Rectal smooth muscle tissue (tissue), 1 donor: Measurements from ENCODE around the gene CAP2.

Source experiments
- H3K27ac ChIP-seq: one replicate; pipeline ENCODE4 v1.7.0; 2013; ENCODE audit warnings: low read depth, low read length, inconsistent platforms
- H3K27me3 ChIP-seq: one replicate; pipeline ENCODE4 v1.7.0; 2013; ENCODE audit warnings: low read length; ENCODE audit not compliant: control insufficient read depth, insufficient read depth
- H3K36me3 ChIP-seq: one replicate; pipeline ENCODE4 v1.7.0; 2013; ENCODE audit warnings: low read length; ENCODE audit not compliant: control insufficient read depth, insufficient read depth
- H3K4me1 ChIP-seq: one replicate; pipeline ENCODE4 v1.7.0; 2013; ENCODE audit warnings: low read length; ENCODE audit not compliant: control insufficient read depth, insufficient read depth
- H3K4me3 ChIP-seq: one replicate; pipeline ENCODE4 v1.7.0; 2013; ENCODE audit warnings: low read length
- H3K9ac ChIP-seq: one replicate; pipeline ENCODE4 v1.7.0; 2013; ENCODE audit warnings: low read length

Gene CAP2

DNA sequence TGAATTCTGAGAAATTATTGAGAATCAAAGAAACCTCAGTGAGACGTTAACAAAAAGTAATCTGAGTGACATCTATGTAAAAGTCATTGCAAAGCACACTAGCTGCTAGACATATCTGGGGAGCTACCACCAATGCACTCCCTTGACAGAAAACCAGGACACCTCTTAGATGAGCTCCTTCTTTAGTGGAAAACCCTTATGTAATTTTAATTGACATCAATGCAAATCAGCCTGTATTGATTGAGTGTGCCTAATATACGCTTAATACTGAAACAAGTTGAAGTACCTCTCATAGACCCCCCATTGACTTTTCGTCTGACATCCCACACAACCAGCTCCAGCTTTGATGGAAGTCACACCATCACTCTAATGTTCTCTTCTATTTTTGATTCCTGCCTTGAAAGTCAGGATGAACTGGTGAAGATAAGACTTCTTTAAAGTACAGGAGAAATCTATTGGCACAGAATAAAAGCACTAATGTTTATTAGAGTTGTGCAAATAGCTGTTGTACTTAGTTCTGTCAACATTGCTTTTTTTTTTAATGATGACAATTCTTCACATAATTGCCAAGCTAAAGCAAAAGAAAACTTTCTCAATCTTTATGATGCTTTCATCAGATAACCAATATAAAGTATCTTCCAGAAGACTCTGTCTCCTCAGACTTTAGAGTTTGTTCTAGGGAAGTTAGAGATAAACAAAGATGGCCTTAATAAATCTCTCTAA lies 108.7 kb downstream of the CAP2 start:
- H3K27me3 ChIP-seq = no peaks in the 10 kb centered on the region
- H3K27ac ChIP-seq = peak overlapping the region; percentile 36
- no peaks in the 10 kb centered on the region for H3K36me3 ChIP-seq
- no peak overlapping the region for H3K4me3 ChIP-seq
- H3K4me1 ChIP-seq = peaks cover 19% of the 10 kb centered on the region
- H3K9ac ChIP-seq = no peak overlapping the region

DNA sequence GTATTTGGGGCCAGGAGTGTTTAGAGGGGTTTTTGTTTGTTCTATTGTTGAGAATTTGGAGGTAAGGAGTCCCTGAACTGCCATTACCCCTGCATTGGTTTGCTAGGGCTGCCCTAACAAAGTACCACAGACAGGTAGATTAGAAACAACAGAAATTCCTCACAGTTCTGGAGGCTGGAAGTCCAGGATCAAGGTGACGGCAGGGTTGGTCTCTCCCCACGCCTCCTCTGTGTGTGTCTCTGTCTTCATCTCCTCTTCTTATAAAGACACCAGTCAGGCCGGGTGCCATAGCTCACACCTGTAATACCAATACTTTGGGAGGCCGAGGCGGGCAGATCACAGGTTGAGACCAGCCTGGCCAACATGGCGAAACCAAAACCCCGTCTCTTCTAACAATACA lies 109.7 kb downstream of the CAP2 start:
- Histone ChIP-seq H3K4me3 (no peak overlapping the region), H3K27ac (no peak overlapping the region), H3K4me1 (peaks cover 19% of the 10 kb centered on the region)

DNA sequence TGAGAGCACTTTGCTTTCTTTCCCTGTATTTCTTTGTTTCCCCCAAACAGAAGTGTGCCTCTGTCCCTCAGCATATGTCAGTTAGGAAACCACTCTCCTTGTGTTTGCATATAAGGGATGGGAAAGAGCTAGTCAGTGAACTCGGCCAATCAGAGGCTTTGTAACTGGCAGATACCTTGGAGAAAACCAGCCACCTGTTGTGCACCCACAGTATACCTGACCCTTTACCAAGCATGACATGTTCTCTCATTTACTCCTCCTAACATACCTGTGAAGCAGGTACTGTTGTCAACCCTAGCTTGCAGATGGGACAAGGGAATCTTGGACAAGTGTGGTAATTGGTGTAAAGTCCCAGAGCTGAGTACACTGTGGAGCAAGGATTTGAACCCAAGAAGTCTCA lies 110.6 kb downstream of the CAP2 start:
- H3K27me3 ChIP-seq = no peaks in the 10 kb centered on the region
- no peaks in the 10 kb centered on the region for H3K36me3 ChIP-seq
- no peak overlapping the region for H3K4me3 ChIP-seq
- H3K9ac ChIP-seq = no peak overlapping the region
- H3K27ac ChIP-seq = peak overlapping the region; percentile 3
- peaks cover 19% of the 10 kb centered on the region for H3K4me1 ChIP-seq

More for the DNA sequence above, 109.7 kb downstream of the CAP2 start:
- no peaks in the 10 kb centered on the region for H3K36me3 ChIP-seq
- H3K9ac ChIP-seq = no peak overlapping the region
- H3K27me3 ChIP-seq = no peaks in the 10 kb centered on the region

DNA sequence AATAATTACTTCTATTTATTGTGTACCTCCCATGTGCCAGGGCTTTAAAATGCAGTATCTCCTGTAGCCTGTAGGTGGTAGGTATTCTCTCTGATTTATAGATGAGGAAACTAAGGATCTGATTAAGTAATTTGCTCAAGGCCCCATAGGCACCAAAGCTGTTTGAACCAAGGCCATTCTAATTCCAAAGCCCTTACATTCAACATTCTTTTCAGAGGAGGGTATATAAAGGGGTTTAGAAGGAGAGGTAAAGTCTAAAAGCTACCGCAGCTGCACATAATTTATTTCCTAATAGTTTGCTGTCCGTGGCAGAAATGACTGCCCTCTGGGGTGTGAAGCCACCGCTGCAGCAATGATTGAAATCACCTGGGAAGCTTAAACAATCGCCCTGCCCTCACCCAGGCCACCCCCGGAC lies 111.7 kb downstream of the CAP2 start:
- Histone ChIP-seq H3K27ac (peak overlapping the region; percentile 30), H3K4me1 (peaks cover 19% of the 10 kb centered on the region), H3K27me3 (no peaks in the 10 kb centered on the region), H3K9ac (no peak overlapping the region), H3K4me3 (no peak overlapping the region), H3K36me3 (no peaks in the 10 kb centered on the region)

DNA sequence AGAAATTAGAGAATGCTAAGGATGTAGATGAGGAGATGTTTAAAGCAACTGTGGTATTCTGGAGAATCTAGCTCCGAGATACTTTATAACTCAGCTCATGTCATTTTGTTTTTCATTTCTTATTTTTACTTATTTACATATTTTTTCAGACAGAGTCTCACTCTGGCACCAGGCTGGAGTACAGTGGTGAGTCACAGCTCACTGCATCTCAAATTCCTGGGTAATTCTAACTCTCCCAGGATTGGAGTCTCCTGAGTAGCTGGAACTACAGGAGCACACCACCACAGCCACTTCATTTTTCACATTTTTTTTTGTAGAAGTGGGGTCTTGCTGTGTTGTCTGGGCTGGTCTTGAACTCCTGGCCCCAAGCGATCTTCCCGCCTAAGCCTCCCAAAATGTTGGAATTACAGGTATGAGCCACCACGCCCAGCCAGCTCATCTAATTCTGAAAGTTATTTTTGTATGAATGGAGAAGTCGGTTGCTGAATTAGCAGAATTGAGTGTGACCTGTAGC lies 112.4 kb downstream of the CAP2 start:
- H3K27me3 ChIP-seq = no peaks in the 10 kb centered on the region
- no peak overlapping the region for H3K9ac ChIP-seq
- no peak overlapping the region for H3K4me3 ChIP-seq
- peaks cover 19% of the 10 kb centered on the region for H3K4me1 ChIP-seq
- H3K27ac ChIP-seq = peak overlapping the region; percentile 30
- H3K36me3 ChIP-seq = no peaks in the 10 kb centered on the region

DNA sequence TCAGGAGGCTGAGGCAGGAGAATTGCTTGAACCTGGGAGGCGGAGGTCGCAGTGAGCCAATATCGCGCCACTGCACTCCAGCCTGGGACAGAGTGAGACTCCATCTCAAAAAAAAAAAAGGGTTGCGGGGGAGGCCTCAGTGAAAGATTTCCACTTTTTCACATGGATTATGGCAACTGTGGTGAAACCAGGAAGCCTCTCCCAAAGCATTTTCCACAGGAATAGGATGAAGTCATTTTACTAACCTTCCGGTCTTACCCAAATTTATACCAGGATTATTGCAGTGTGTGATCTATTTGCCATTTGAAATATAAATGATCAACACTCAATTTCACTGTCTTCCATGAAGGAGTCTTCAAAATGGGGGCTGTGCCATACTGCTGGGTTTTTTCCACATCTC lies 113.1 kb downstream of the CAP2 start:
- no peaks in the 10 kb centered on the region for H3K27me3 ChIP-seq
- no peak overlapping the region for H3K4me3 ChIP-seq
- no peak overlapping the region for H3K9ac ChIP-seq
- H3K27ac ChIP-seq = no peak overlapping the region
- no peaks in the 10 kb centered on the region for H3K36me3 ChIP-seq
- peaks cover 19% of the 10 kb centered on the region for H3K4me1 ChIP-seq

DNA sequence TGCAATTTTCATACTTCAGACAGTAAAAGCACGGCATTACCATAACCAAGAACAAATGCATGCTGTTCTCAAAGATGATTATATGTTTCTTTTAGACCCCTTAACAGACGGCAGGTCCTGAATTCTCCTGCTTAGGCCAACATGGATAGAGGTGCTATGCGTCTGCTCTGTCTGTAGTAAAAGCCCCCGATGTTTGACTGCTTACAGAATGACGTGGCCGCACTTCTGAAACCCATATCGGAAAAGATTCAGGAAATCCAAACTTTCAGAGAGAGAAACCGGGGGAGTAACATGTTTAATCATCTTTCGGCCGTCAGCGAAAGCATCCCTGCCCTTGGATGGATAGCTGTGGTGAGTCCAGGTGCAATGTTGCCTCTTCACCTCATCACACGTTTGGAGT lies 113.6 kb downstream of the CAP2 start:
- peaks cover 15% of the 10 kb centered on the region for H3K4me1 ChIP-seq
- no peak overlapping the region for H3K9ac ChIP-seq
- H3K27me3 ChIP-seq = no peaks in the 10 kb centered on the region
- no peaks in the 10 kb centered on the region for H3K36me3 ChIP-seq
- H3K4me3 ChIP-seq = no peak overlapping the region
- no peak overlapping the region for H3K27ac ChIP-seq

DNA sequence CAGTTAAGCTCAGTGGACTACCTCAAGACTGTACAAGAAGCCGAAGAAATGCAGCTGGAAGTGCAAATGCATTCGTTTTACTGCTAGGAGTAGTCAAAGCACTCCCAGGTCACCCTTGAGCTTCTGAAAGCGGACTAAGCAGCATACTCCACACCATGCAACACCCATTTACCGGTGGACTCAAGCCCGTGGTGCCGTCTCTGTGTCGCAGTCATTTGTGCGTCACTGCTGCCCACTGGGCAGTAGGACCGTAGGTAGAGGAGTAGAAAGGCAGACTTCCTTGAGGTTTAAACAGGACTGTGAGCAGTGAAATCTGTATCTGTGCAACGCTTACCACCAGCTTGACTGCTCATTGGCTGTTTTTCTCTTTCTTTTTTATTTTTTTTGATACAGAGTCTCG lies 117.7 kb downstream of the CAP2 start:
- H3K4me1 ChIP-seq = no peaks in the 10 kb centered on the region
- no peak overlapping the region for H3K27ac ChIP-seq
- no peaks in the 10 kb centered on the region for H3K27me3 ChIP-seq
- H3K36me3 ChIP-seq = no peaks in the 10 kb centered on the region
- H3K4me3 ChIP-seq = no peak overlapping the region
- no peak overlapping the region for H3K9ac ChIP-seq

DNA sequence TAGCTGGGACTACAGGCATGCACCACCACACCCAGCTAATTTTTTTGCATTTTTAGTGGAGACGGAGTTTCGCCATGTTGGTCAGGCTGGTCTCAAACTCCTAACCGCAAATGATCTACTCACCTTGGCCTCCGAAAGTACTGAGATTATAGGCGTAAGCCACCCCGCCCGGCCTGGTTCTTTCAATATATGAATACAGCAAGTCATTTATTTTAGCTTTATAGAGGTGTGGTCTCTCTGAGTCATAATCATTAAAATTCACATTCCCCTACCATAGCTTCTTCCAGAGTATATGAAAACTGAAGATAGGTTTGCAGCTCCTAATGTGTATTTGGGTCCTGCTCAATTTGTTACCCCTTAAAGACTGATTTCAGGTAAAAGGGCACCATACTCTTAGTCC lies 118.2 kb downstream of the CAP2 start:
- Histone ChIP-seq H3K9ac (no peak overlapping the region), H3K4me3 (no peak overlapping the region), H3K36me3 (no peaks in the 10 kb centered on the region), H3K27ac (no peak overlapping the region), H3K27me3 (no peaks in the 10 kb centered on the region), H3K4me1 (no peaks in the 10 kb centered on the region)

DNA sequence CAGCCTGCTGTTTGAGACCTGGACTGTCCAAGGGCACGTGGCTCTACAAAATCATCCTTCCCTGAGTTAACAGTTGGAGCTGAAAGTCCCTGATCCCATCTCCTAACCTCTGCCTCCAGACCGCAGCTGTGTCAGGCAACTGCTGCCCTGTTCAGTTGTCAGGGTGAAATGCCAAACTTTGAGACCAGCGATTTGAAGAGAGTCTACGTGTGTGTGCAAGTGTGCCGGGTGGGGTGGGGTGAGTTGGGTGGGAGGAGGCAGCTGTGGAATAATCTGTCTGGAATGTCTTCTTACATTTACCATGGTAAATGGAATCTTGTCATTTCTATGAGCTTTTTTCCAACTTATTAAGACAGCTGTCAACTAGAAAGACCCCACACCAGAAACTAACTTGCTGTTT lies 125.7 kb downstream of the CAP2 start:
- no peak overlapping the region for H3K27ac ChIP-seq

DNA sequence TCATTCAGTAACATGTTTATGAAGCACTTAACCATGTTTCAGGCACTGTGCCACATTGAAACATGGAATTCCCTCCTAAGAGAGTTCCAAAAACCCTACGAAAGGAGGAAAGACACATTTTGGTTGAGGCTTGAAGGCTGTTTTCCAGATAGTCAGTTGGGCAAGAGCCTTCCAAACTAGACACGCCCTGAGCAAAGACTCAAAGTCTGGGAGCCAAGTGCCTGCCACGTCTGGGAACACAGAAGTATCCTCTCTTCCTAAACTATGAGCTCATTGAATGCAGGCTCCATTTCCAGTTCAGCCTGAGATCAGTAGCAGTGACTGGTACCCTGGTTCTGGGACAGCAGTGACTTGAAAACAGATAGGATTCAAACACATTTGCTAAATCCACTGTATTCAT lies 132.2 kb downstream of the CAP2 start:
- Histone ChIP-seq H3K4me3 (no peak overlapping the region), H3K36me3 (no peaks in the 10 kb centered on the region), H3K27ac (no peak overlapping the region), H3K9ac (no peak overlapping the region), H3K27me3 (no peaks in the 10 kb centered on the region), H3K4me1 (no peaks in the 10 kb centered on the region)

More for the DNA sequence above, 125.7 kb downstream of the CAP2 start:
- Histone ChIP-seq H3K4me3 (no peak overlapping the region), H3K36me3 (no peaks in the 10 kb centered on the region), H3K9ac (no peak overlapping the region), H3K27me3 (no peaks in the 10 kb centered on the region), H3K4me1 (no peaks in the 10 kb centered on the region)

DNA sequence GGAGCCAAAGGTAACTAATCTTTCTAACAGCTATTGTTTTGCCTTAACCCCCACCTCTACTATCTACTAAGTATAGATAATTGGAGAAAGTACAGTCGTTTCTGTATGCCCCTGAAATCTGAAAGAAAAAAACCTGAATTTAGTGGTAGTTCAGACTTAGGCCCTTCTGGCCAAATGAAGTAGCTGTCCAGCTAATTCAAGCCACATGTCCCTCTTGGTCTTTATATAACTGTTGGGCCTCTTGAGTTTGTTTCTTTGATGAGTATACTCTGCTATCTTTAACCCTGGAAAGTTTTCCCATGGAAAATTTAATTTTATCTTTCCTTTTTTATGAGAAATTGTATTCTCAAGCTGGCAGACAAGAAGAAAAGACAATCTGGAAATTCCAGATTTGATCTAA lies 133.7 kb downstream of the CAP2 start:
- H3K4me1 ChIP-seq = no peaks in the 10 kb centered on the region
- no peak overlapping the region for H3K4me3 ChIP-seq
- no peaks in the 10 kb centered on the region for H3K36me3 ChIP-seq
- H3K27ac ChIP-seq = no peak overlapping the region
- H3K27me3 ChIP-seq = no peaks in the 10 kb centered on the region
- no peak overlapping the region for H3K9ac ChIP-seq

DNA sequence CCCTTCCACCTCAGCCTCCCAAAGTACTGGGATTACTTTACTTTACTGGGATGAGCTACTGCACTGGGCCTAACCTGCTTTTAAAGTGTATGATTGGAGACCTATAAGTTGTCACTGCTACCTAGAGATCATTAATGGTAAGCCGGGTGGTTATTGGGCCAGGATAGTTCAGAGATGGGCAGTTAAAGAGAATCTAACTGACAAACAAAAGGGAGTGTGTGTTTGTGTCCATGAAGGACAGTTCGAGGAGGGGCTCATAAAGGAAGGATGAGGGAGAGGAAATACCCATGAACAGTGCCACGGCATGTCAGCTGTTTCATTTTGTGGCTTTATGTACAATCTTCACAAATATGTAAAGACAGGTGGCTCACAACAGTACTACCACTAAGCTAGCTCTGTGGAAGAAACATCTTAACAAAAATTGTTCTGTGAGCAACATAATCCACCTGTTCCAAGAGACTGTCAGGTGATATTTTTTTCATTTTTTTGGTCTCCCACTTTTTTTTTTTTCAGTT lies 137.0 kb downstream of the CAP2 start:
- Histone ChIP-seq H3K4me1 (no peaks in the 10 kb centered on the region), H3K27me3 (no peaks in the 10 kb centered on the region), H3K27ac (no peak overlapping the region), H3K9ac (no peak overlapping the region), H3K36me3 (no peaks in the 10 kb centered on the region), H3K4me3 (no peak overlapping the region)
